A549 (cell line): ENCODE data around the gene INPP5J. TPM values are rescaled to one million over a fixed set of nuclear protein-coding genes. Genes with fewer than 3 reads are reported as not detected.
A peak's percentile ranks its signal among the peaks of the same experiment; 100 is the strongest.

Experiments
- ATAC-seq, 2 experiments: fragments of 200-7000 bp in 1 of 2; fragments of >200 bp in 1 of 2; cut with Nextera tagmentation in 1 of 2; cut with Tn5 transposase in 1 of 2; 3 replicates each; pipeline versions ENCODE4 v1.8.0 to v1.9.1; 2018 to 2020; ENCODE audit warnings: mild to moderate bottlenecking in 1 of 2, moderate library complexity in 1 of 2
- CTCF ChIA-PET: fragments of 300-600 bp; sonication (Branson Sonifier 250); formaldehyde crosslinking; extraction: SDS; loops from one replicate; lab custom pipeline; 2021; ENCODE audit warnings: antibody characterized with exemption, inconsistent platforms; lab: Yijun Ruan, JAX
- POLR2A ChIA-PET: fragments of 350-600 bp; formaldehyde crosslinking; extraction: SDS; loops from one replicate; lab custom pipeline; 2021; ENCODE audit warnings: antibody characterized with exemption, inconsistent platforms; lab: Yijun Ruan, JAX
- DNase-seq, 2 experiments: peaks; one replicate each; pipeline versions ENCODE4 v3.0.0 to v3.0.0-alpha.2; 2011 to 2016; ENCODE audit warnings: low read depth in 1 of 2, low spot score in 1 of 2
- FAIRE-seq: peaks from 2 replicates; lab custom pipeline; 2011; peaks lifted over from hg19 to GRCh38; lab: Jason Lieb, UNC
- H3K27ac ChIP-seq, 2 experiments: fragments of >200 bp; sonication (Bioruptor Twin); formaldehyde crosslinking; 3 replicates each; pipeline ENCODE4 v1.5.1; 2016 to 2017
- H3K4me1 ChIP-seq: fragments of >200 bp; sonication (Bioruptor Twin); formaldehyde crosslinking; 3 replicates; pipeline ENCODE4 v1.6.1; 2016
- H3K4me2 ChIP-seq: fragments of >200 bp; sonication (Bioruptor Twin); formaldehyde crosslinking; 3 replicates; pipeline ENCODE4 v1.6.1; 2016
- H3K4me3 ChIP-seq: fragments of >200 bp; sonication (Bioruptor Twin); formaldehyde crosslinking; 3 replicates; pipeline ENCODE4 v1.5.1; 2016
- H3K9me3 ChIP-seq: fragments of >200 bp; sonication (Bioruptor Twin); formaldehyde crosslinking; 3 replicates; pipeline ENCODE4 v1.6.1; 2016
- ATOH8 ChIP-seq: fragments of 250-450 bp; sonication (Bioruptor Pico); IDR thresholded peaks from 2 replicates; pipeline ENCODE4 v1.5.0; 2020; ENCODE audit warnings: low read depth, mild to moderate bottlenecking, moderate library complexity
- BCL3 ChIP-seq: fragments of >200 bp; sonication (Bioruptor Twin); formaldehyde crosslinking; IDR thresholded peaks from 3 replicates; pipeline ENCODE4 v1.6.1; 2016
- CEBPB ChIP-seq, 2 experiments: fragments of >200 bp in 1 of 2; sonication (Bioruptor Twin) in 1 of 2; formaldehyde crosslinking in 1 of 2; IDR thresholded peaks; 2 replicates each; pipeline ENCODE4 v1.6.1; 2012 to 2016
- EHF ChIP-seq: fragments of 250-450 bp; sonication (Bioruptor Pico); IDR thresholded peaks from 2 replicates; pipeline ENCODE4 v1.5.0; 2020; ENCODE audit warnings: mild to moderate bottlenecking
- FOXS1 ChIP-seq: fragments of 250-450 bp; sonication (Bioruptor Pico); IDR thresholded peaks from 2 replicates; pipeline ENCODE4 v1.5.0; 2020; ENCODE audit warnings: mild to moderate bottlenecking, moderate library complexity
- HEYL ChIP-seq: fragments of 250-450 bp; sonication (Bioruptor Pico); IDR thresholded peaks from 2 replicates; pipeline ENCODE4 v1.8.0; 2021; ENCODE audit warnings: mild to moderate bottlenecking, moderate library complexity
- HMGXB4 ChIP-seq: fragments of 250-450 bp; sonication (Bioruptor Pico); IDR thresholded peaks from 2 replicates; pipeline ENCODE4 v1.5.0; 2021; ENCODE audit warnings: mild to moderate bottlenecking, moderate library complexity, borderline replicate concordance
- HOXB13 ChIP-seq: fragments of 250-450 bp; sonication (Bioruptor Pico); IDR thresholded peaks from 2 replicates; pipeline ENCODE4 v1.5.0; 2020; ENCODE audit warnings: low read depth, mild to moderate bottlenecking, moderate library complexity
- JUN ChIP-seq, 2 experiments: fragments of >200 bp; sonication (Bioruptor Twin); formaldehyde crosslinking; IDR thresholded peaks; 2 replicates in 1 of 2; 3 replicates in 1 of 2; pipeline ENCODE4 v1.6.1; 2016 to 2017
- JUNB ChIP-seq: fragments of >200 bp; sonication (Bioruptor Twin); formaldehyde crosslinking; IDR thresholded peaks from 2 replicates; pipeline ENCODE4 v1.6.1; 2016
- KDM1A ChIP-seq: fragments of 200-600 bp; sonication (generic); IDR thresholded peaks from 2 replicates; pipeline ENCODE4 v1.6.1; 2016; ENCODE audit warnings: low read depth, mild to moderate bottlenecking
- MAFK ChIP-seq: fragments of 450-650 bp; IDR thresholded peaks from 2 replicates; pipeline ENCODE4 v1.6.1; 2014; ENCODE audit not compliant: partially characterized antibody
- MAX ChIP-seq: IDR thresholded peaks from 2 replicates; pipeline ENCODE4 v1.6.1; 2012
- MAZ ChIP-seq: fragments of 150-350 bp; IDR thresholded peaks from 2 replicates; pipeline ENCODE4 v1.6.1; 2014; ENCODE audit warnings: antibody characterized with exemption, low read depth, low read length, borderline replicate concordance
- MYC ChIP-seq: IDR thresholded peaks from 2 replicates; pipeline ENCODE4 v1.6.1; 2012; ENCODE audit warnings: mild to moderate bottlenecking, inconsistent platforms, low read length, improper control_type of control experiment, borderline replicate concordance
- NPAS2 ChIP-seq: fragments of 250-450 bp; sonication (Bioruptor Pico); IDR thresholded peaks from 2 replicates; pipeline ENCODE4 v1.8.0; 2022; ENCODE audit warnings: mild to moderate bottlenecking, moderate library complexity, borderline replicate concordance
- NR3C1 ChIP-seq: fragments of >200 bp; sonication (Bioruptor Twin); formaldehyde crosslinking; IDR thresholded peaks from 3 replicates; pipeline ENCODE4 v1.6.1; 2017
- PBX3 ChIP-seq: IDR thresholded peaks from 2 replicates; pipeline ENCODE4 v1.6.1; 2012
- PHF8 ChIP-seq: fragments of 200-600 bp; sonication (generic); IDR thresholded peaks from 2 replicates; pipeline ENCODE4 v1.6.1; 2016; ENCODE audit warnings: low read depth, mild to moderate bottlenecking, antibody characterized with exemption, moderate library complexity, borderline replicate concordance
- RCOR1 ChIP-seq: fragments of 150-350 bp; IDR thresholded peaks from 2 replicates; pipeline ENCODE4 v1.6.1; 2014; ENCODE audit warnings: antibody characterized with exemption, low read length, low read depth
- RFX5 ChIP-seq: fragments of 450-650 bp; IDR thresholded peaks from 2 replicates; pipeline ENCODE4 v1.7.1; 2014; ENCODE audit warnings: antibody characterized with exemption, mild to moderate bottlenecking, moderate library complexity
- RNF2 ChIP-seq: fragments of 200-600 bp; sonication (generic); IDR thresholded peaks from 2 replicates; pipeline ENCODE4 v1.6.1; 2016; ENCODE audit warnings: low read depth, mild to moderate bottlenecking, antibody characterized with exemption, moderate library complexity, borderline replicate concordance
- SREBF2 ChIP-seq: fragments of 450-650 bp; IDR thresholded peaks from 2 replicates; pipeline ENCODE4 v1.6.1; 2014; ENCODE audit warnings: mild to moderate bottlenecking, moderate library complexity
- TP53 ChIP-seq: fragments of 250-450 bp; sonication (Bioruptor Pico); IDR thresholded peaks from 2 replicates; pipeline ENCODE4 v1.5.0; 2021; ENCODE audit warnings: mild to moderate bottlenecking, moderate library complexity
- ZC3H11A ChIP-seq: fragments of 450-650 bp; IDR thresholded peaks from 2 replicates; pipeline ENCODE4 v1.6.1; 2014; ENCODE audit warnings: antibody characterized with exemption, mild to moderate bottlenecking
- ZFP36 ChIP-seq: fragments of 450-650 bp; IDR thresholded peaks from 2 replicates; pipeline ENCODE4 v1.6.1; 2014; ENCODE audit warnings: borderline replicate concordance; ENCODE audit not compliant: partially characterized antibody
- ZNF302 ChIP-seq: fragments of 250-450 bp; sonication (Bioruptor Pico); IDR thresholded peaks from 2 replicates; pipeline ENCODE4 v1.9.0; 2021; ENCODE audit warnings: inconsistent platforms, mild to moderate bottlenecking, moderate library complexity
- WGBS: methylation state at CpG from one replicate; pipeline ENCODE4 v1.1.6; 2017; ENCODE audit errors: missing lambda C conversion rate; 5-methylcytosine and 5-hydroxymethylcytosine counted together
- polyA plus RNA-seq, 4 experiments: library from polyadenylated mRNA; depleted of rRNA in 3 of 4; stranded (reverse); fragments of >200 nt; fragmentation: RNase III in 1 of 4; extraction: RNeasy Plus Mini Kit Qiagen cat#74134 plus additional on column Dnase treatment in 1 of 4; gene quantifications; 2 replicates in 3 of 4; 3 replicates in 1 of 4; pipeline ENCODE4 v1.2.3, GENCODE V29; 2011 to 2017

Gene INPP5J
- polyA plus RNA-seq, 2 of the 4 experiments (the other 2 are of a cell fraction), result 0.70 to 1.5 TPM

GRCh38 chr22:31139866-31140716 is 17.3 kb downstream of the INPP5J start, which contains the start of gene PLA2G3:
PLA2G3 (minus strand) TSS chr22:31140508; CDS start chr22:31140354, 154 bp downstream.
- Histone ChIP-seq H3K4me2 (no peak within 1 kb of the TSS), H3K9me3 (no peaks in the 10 kb centered on the region), H3K4me3 (no peak within 1 kb of the TSS), H3K4me1 (no peaks in the 10 kb centered on the region), H3K27ac (no peak within 1 kb of the TSS)
- POLR2A ChIA-PET, result no interaction called here
- ATAC-seq, result peak in 1 of 2 experiments; percentile 28; a peak in 2 of 6 replicates
- TF ChIP-seq ZC3H11A, result no peak
- TF ChIP-seq ZNF302, result no peak
- no peak for TF ChIP-seq HMGXB4
- no peak for TF ChIP-seq RCOR1
- no peak for TF ChIP-seq SREBF2
- no peak for TF ChIP-seq NPAS2
- no peak for FAIRE-seq
- 69% methylated on average over 12 of the region's 24 CpGs for WGBS
- no peak for DNase-seq
- CTCF ChIA-PET, result interaction anchor here (0.6 to 2.9 kb wide), 4 partner anchors 12 to 210 kb away, joined by 3 to 12 read pairs (median 4); partner anchors contain the start of gene SELENOM

GRCh38 chr22:31140746-31141145 is 18.0 kb downstream of the INPP5J start:
- WGBS, result 60% methylated on average over 3 of the region's 5 CpGs
- DNase-seq (no peak), ATAC-seq (no peak; a peak in 1 of 6 replicates), FAIRE-seq (no peak)
- H3K27ac ChIP-seq, result no peak overlapping the region
- H3K9me3 ChIP-seq, result no peaks in the 10 kb centered on the region
- H3K4me1 ChIP-seq, result no peaks in the 10 kb centered on the region
- H3K4me2 ChIP-seq, result no peak overlapping the region
- no peak overlapping the region for H3K4me3 ChIP-seq
- ChIA-PET CTCF (interaction anchor here (1.1 to 2.9 kb wide), 3 partner anchors 33 to 52 kb away, joined by 3 to 12 read pairs (median 4); partner anchors contain the start of gene SELENOM), POLR2A (no interaction called here)
- TF ChIP-seq RFX5 (no peak), HEYL (CRISPR knock-in tag) (no peak), CEBPB (IDR thresholded peaks at IDR 0.05) (no peak), ZNF302 (no peak), RNF2 (no peak), ATOH8 (CRISPR knock-in tag) (no peak)

- no peak for ATAC-seq
- ChIA-PET POLR2A (no interaction called here), CTCF (interaction anchor here (0.9 to 2.9 kb wide), 4 partner anchors 9 to 59 kb away, joined by 3 to 12 read pairs (median 3); partner anchors contain the start of gene SELENOM)
- no peak overlapping the region for H3K27ac ChIP-seq
- no peaks in the 10 kb centered on the region for H3K9me3 ChIP-seq
- H3K4me1 ChIP-seq, result no peaks in the 10 kb centered on the region
- no peak for DNase-seq
- H3K4me2 ChIP-seq, result no peak overlapping the region
- 43% methylated on average over 2 of the region's 2 CpGs for WGBS
- no peak for FAIRE-seq
- H3K4me3 ChIP-seq, result no peak overlapping the region
- no peak for TF ChIP-seq EHF (CRISPR knock-in tag)
- no peak for TF ChIP-seq SREBF2
- no peak for TF ChIP-seq PBX3
- TF ChIP-seq HOXB13 (CRISPR knock-in tag), result no peak
- TF ChIP-seq BCL3, result no peak
- TF ChIP-seq NR3C1, result no peak
- no peak for TF ChIP-seq FOXS1 (CRISPR knock-in tag)
- TF ChIP-seq MAX, result no peak
- no peak for TF ChIP-seq KDM1A
- TF ChIP-seq JUNB, result no peak
- TF ChIP-seq JUN (IDR thresholded peaks at IDR 0.05), result no peak
- no peak for TF ChIP-seq MAFK
- no peak for TF ChIP-seq MYC
- TF ChIP-seq PHF8, result no peak
- no peak for TF ChIP-seq RNF2
- no peak for TF ChIP-seq ZFP36
- TF ChIP-seq TP53 (CRISPR knock-in tag), result no peak
- no peak for TF ChIP-seq MAZ
- TF ChIP-seq NPAS2, result no peak
Observed at GRCh38 chr22:31141551-31141950, 18.8 kb downstream of the INPP5J start.
